Spinal cord (tissue), 10 donors: ENCODE data around the gene POLDIP3. TPM values are rescaled to one million over a fixed set of nuclear protein-coding genes. Genes with fewer than 3 reads are reported as not detected.
"Not testable (repeated sequence)": the region's sequence is repeated elsewhere in the genome, so short reads cannot be mapped to it uniquely, and the experiment has no call there.

Experiments used
- DNase-seq, 6 donors: peaks; one replicate each; pipeline versions ENCODE4 v3.0.0 to v3.0.0-alpha.2; 2013 to 2015; ENCODE audit warnings: low spot score in 6 of 6, low read depth in 4 of 6
- H3K27ac ChIP-seq: one replicate; pipeline ENCODE4 v1.5.1; 2013; ENCODE audit warnings: low read depth, low read length, control low read depth
- H3K27me3 ChIP-seq: one replicate; pipeline ENCODE4 v1.6.1; 2013; ENCODE audit warnings: low read length; ENCODE audit not compliant: control insufficient read depth, insufficient read depth
- H3K36me3 ChIP-seq: one replicate; pipeline ENCODE4 v1.6.1; 2013; ENCODE audit warnings: low read length; ENCODE audit not compliant: control insufficient read depth, insufficient read depth
- H3K4me1 ChIP-seq: one replicate; pipeline ENCODE4 v1.6.1; 2013; ENCODE audit warnings: low read length; ENCODE audit not compliant: control insufficient read depth, insufficient read depth
- H3K4me3 ChIP-seq: one replicate; pipeline ENCODE4 v1.5.1; 2013; ENCODE audit warnings: low read depth, low read length, control low read depth
- H3K9me3 ChIP-seq: one replicate; pipeline ENCODE4 v1.6.1; 2013; ENCODE audit warnings: low read length; ENCODE audit not compliant: control insufficient read depth, insufficient read depth
- WGBS: methylation state at CpG from one replicate; pipeline ENCODE4 v1.1.5; 2013; ENCODE audit warnings: missing lambda C conversion rate; ENCODE audit not compliant: insufficient coverage; 5-methylcytosine and 5-hydroxymethylcytosine counted together
- polyA plus RNA-seq, 2 donors: library from polyadenylated mRNA; unstranded; fragments of 120-200 nt; gene quantifications; one replicate each; pipeline ENCODE4 v1.2.1, GENCODE V29; 2013; ENCODE audit not compliant: insufficient read length in 2 of 2
- total RNA-seq, 2 donors: library from RNA; depleted of rRNA in 1 of 2; stranded (reverse); fragments of 120-200 nt in 1 of 2; fragments of >200 nt in 1 of 2; gene quantifications; one replicate each; pipeline versions ENCODE4 v1.2.3 to v1.2.4, GENCODE V29; 2013 to 2014
- donor health status: healthy.

The POLDIP3 gene
- total and polyA plus RNA-seq, 4 donors, result 29.2 to 92.6 (median 72.9) TPM

GRCh38 chr22:42549331-42550060 is 65.2 kb downstream of the POLDIP3 start:
- no peak for DNase-seq
- Histone ChIP-seq H3K4me1 (peaks cover 16% of the 10 kb centered on the region), H3K9me3 (no peaks in the 10 kb centered on the region), H3K27ac (no peak overlapping the region), H3K4me3 (no peak overlapping the region), H3K27me3 (no peaks in the 10 kb centered on the region), H3K36me3 (no peaks in the 10 kb centered on the region)
- WGBS, result 80% methylated on average over 11 of the region's 11 CpGs

GRCh38 chr22:42548597-42549330 is 65.9 kb downstream of the POLDIP3 start:
- H3K4me1 ChIP-seq, result peaks cover 8% of the 10 kb centered on the region
- no peak overlapping the region for H3K4me3 ChIP-seq
- H3K27ac ChIP-seq, result no peak overlapping the region
- no peaks in the 10 kb centered on the region for H3K36me3 ChIP-seq
- no peak for DNase-seq
- no peaks in the 10 kb centered on the region for H3K27me3 ChIP-seq
- no peaks in the 10 kb centered on the region for H3K9me3 ChIP-seq
- 87% methylated on average over 12 of the region's 19 CpGs for WGBS

- H3K27ac ChIP-seq, H3K36me3 ChIP-seq, H3K27me3 ChIP-seq, DNase-seq, H3K4me1 ChIP-seq, H3K4me3 ChIP-seq, H3K9me3 ChIP-seq: not testable (repeated sequence)
- WGBS, result 86% methylated on average over 4 of the region's 6 CpGs
These were observed 66.6 kb downstream of the POLDIP3 start for GRCh38 chr22:42548126-42548525.

GRCh38 chr22:42547562-42547961 is 67.1 kb downstream of the POLDIP3 start:
- no peaks in the 10 kb centered on the region for H3K4me1 ChIP-seq
- no peak for DNase-seq
- WGBS, result 77% methylated on average over 5 of the region's 9 CpGs

GRCh38 chr22:42544686-42545085 is 70.0 kb downstream of the POLDIP3 start:
- no peaks in the 10 kb centered on the region for H3K9me3 ChIP-seq
- H3K4me1 ChIP-seq, result no peaks in the 10 kb centered on the region
- 29% methylated on average over 1 of the region's 2 CpGs for WGBS
- DNase-seq, result no peak
- no peaks in the 10 kb centered on the region for H3K36me3 ChIP-seq
- no peak overlapping the region for H3K27ac ChIP-seq
- H3K27me3 ChIP-seq, result no peaks in the 10 kb centered on the region
- no peak overlapping the region for H3K4me3 ChIP-seq

More at GRCh38 chr22:42547562-42547961, 67.1 kb downstream of the POLDIP3 start:
- Histone ChIP-seq H3K9me3 (no peaks in the 10 kb centered on the region), H3K4me3 (no peak overlapping the region), H3K36me3 (no peaks in the 10 kb centered on the region), H3K27me3 (no peaks in the 10 kb centered on the region), H3K27ac (no peak overlapping the region)

GRCh38 chr22:42539236-42539771 is 75.4 kb downstream of the POLDIP3 start:
- not testable (repeated sequence) for H3K27ac ChIP-seq, H3K4me1 ChIP-seq, DNase-seq, H3K27me3 ChIP-seq, H3K4me3 ChIP-seq, H3K9me3 ChIP-seq, H3K36me3 ChIP-seq
- WGBS, result no CpG with 5 or more reads among the region's 11 CpGs

- WGBS, result no CpG with 5 or more reads among the region's 14 CpGs
- not testable (repeated sequence) for DNase-seq, H3K27me3 ChIP-seq, H3K36me3 ChIP-seq, H3K4me3 ChIP-seq, H3K9me3 ChIP-seq, H3K27ac ChIP-seq, H3K4me1 ChIP-seq
These were observed 77.4 kb downstream of the POLDIP3 start for GRCh38 chr22:42537199-42537831.

GRCh38 chr22:42536634-42537033 is 78.0 kb downstream of the POLDIP3 start:
- H3K27me3 ChIP-seq, H3K36me3 ChIP-seq, H3K9me3 ChIP-seq, H3K4me1 ChIP-seq, DNase-seq, H3K4me3 ChIP-seq, H3K27ac ChIP-seq: not testable (repeated sequence)
- 96% methylated on average over 18 of the region's 18 CpGs for WGBS

GRCh38 chr22:42536166-42536565 is 78.5 kb downstream of the POLDIP3 start:
- Histone ChIP-seq H3K27me3 (no peaks in the 10 kb centered on the region), H3K4me1 (no peaks in the 10 kb centered on the region), H3K36me3 (no peaks in the 10 kb centered on the region), H3K9me3 (no peaks in the 10 kb centered on the region), H3K27ac (no peak overlapping the region), H3K4me3 (no peak overlapping the region)
- DNase-seq, result no peak
- 62% methylated on average over 5 of the region's 7 CpGs for WGBS
